ENCODE measurements around the gene INSIG1.

DNA sequence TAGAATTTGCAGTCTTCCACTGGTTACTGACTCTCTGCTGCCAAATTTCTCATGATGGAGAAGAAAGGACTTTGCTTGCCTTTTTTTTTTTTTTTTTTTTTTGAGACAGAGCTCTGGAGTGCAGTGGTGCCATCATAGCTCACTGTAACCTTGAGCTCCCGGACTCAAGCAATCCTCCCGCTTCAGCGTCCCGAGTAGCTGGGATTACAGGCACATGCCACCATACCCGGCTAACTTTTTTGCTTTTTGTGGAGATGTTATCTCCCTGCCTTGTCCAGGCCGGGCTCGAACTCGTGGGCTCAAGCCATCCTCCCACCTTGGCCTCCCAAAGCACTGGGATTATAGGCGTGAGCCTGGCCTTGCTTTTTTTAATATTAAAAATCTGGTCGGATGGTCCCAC, 6.2 kb downstream of the INSIG1 start:
- TF ChIP-seq, protein P1, sequence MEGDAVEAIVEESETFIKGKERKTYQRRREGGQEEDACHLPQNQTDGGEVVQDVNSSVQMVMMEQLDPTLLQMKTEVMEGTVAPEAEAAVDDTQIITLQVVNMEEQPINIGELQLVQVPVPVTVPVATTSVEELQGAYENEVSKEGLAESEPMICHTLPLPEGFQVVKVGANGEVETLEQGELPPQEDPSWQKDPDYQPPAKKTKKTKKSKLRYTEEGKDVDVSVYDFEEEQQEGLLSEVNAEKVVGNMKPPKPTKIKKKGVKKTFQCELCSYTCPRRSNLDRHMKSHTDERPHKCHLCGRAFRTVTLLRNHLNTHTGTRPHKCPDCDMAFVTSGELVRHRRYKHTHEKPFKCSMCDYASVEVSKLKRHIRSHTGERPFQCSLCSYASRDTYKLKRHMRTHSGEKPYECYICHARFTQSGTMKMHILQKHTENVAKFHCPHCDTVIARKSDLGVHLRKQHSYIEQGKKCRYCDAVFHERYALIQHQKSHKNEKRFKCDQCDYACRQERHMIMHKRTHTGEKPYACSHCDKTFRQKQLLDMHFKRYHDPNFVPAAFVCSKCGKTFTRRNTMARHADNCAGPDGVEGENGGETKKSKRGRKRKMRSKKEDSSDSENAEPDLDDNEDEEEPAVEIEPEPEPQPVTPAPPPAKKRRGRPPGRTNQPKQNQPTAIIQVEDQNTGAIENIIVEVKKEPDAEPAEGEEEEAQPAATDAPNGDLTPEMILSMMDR (IDR thresholded peaks at IDR 0.05), result no peak
- TF ChIP-seq, protein P2, sequence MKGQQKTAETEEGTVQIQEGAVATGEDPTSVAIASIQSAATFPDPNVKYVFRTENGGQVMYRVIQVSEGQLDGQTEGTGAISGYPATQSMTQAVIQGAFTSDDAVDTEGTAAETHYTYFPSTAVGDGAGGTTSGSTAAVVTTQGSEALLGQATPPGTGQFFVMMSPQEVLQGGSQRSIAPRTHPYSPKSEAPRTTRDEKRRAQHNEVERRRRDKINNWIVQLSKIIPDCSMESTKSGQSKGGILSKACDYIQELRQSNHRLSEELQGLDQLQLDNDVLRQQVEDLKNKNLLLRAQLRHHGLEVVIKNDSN (IDR thresholded peaks at IDR 0.05; ENCODE audit: borderline replicate concordance, low read depth), result no peak
- TF ChIP-seq TAF1 (IDR thresholded peaks at IDR 0.05; ENCODE audit: borderline replicate concordance, low read depth, low read length) (no peak), FOXJ3 (CRISPR knock-in tag; IDR thresholded peaks at IDR 0.05) (no peak), JUND (IDR thresholded peaks at IDR 0.05) (no peak), CHD2 (IDR thresholded peaks at IDR 0.05; ENCODE audit: low read length, partially characterized antibody) (no peak), NFIC (IDR thresholded peaks at IDR 0.05; ENCODE audit: borderline replicate concordance) (no peak), RAD21 (IDR thresholded peaks at IDR 0.05; ENCODE audit: low read length) (no peak), RFX5 (IDR thresholded peaks at IDR 0.05; ENCODE audit: low read length) (no peak), GABPA (IDR thresholded peaks at IDR 0.05; ENCODE audit: low read depth) (no peak), EP300 (IDR thresholded peaks at IDR 0.05; ENCODE audit: borderline replicate concordance in 1 of 2, low read depth in 1 of 2, low read length in 1 of 2) (no peak), POLR2AphosphoS5 (IDR thresholded peaks at IDR 0.05; ENCODE audit: low read depth, low read length) (no peak)
- TF ChIP-seq, protein P3, sequence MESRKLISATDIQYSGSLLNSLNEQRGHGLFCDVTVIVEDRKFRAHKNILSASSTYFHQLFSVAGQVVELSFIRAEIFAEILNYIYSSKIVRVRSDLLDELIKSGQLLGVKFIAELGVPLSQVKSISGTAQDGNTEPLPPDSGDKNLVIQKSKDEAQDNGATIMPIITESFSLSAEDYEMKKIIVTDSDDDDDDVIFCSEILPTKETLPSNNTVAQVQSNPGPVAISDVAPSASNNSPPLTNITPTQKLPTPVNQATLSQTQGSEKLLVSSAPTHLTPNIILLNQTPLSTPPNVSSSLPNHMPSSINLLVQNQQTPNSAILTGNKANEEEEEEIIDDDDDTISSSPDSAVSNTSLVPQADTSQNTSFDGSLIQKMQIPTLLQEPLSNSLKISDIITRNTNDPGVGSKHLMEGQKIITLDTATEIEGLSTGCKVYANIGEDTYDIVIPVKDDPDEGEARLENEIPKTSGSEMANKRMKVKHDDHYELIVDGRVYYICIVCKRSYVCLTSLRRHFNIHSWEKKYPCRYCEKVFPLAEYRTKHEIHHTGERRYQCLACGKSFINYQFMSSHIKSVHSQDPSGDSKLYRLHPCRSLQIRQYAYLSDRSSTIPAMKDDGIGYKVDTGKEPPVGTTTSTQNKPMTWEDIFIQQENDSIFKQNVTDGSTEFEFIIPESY (IDR thresholded peaks at IDR 0.05; ENCODE audit: borderline replicate concordance, low read depth), result no peak
- TF ChIP-seq, protein P4, sequence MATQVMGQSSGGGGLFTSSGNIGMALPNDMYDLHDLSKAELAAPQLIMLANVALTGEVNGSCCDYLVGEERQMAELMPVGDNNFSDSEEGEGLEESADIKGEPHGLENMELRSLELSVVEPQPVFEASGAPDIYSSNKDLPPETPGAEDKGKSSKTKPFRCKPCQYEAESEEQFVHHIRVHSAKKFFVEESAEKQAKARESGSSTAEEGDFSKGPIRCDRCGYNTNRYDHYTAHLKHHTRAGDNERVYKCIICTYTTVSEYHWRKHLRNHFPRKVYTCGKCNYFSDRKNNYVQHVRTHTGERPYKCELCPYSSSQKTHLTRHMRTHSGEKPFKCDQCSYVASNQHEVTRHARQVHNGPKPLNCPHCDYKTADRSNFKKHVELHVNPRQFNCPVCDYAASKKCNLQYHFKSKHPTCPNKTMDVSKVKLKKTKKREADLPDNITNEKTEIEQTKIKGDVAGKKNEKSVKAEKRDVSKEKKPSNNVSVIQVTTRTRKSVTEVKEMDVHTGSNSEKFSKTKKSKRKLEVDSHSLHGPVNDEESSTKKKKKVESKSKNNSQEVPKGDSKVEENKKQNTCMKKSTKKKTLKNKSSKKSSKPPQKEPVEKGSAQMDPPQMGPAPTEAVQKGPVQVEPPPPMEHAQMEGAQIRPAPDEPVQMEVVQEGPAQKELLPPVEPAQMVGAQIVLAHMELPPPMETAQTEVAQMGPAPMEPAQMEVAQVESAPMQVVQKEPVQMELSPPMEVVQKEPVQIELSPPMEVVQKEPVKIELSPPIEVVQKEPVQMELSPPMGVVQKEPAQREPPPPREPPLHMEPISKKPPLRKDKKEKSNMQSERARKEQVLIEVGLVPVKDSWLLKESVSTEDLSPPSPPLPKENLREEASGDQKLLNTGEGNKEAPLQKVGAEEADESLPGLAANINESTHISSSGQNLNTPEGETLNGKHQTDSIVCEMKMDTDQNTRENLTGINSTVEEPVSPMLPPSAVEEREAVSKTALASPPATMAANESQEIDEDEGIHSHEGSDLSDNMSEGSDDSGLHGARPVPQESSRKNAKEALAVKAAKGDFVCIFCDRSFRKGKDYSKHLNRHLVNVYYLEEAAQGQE (IDR thresholded peaks at IDR 0.05; ENCODE audit: low read depth, low read length), result no peak

Measured in SK-N-SH (cell line).